Gastrocnemius medialis (tissue), 4 donors: ENCODE data around the gene SLX4IP. TPM values are rescaled to one million over a fixed set of nuclear protein-coding genes. Genes with fewer than 3 reads are reported as not detected.
A peak's percentile ranks its signal among the peaks of the same experiment; 100 is the strongest.

Experiments used
- ATAC-seq, 2 donors: fragments of 150-250 bp; one replicate each; pipeline ENCODE4 v1.9.1; 2016
- DNase-seq, 2 donors: peaks; one replicate each; pipeline ENCODE4 v3.0.0-alpha.2; 2019
- H3K27ac ChIP-seq, 4 donors: fragments of 200-600 bp; sonication (generic); 1 replicate in 1 of 4; 2 replicates in 3 of 4; pipeline ENCODE4 v1.5.1; 2016 to 2018; ENCODE audit warnings: mild to moderate bottlenecking in 2 of 4, moderate library complexity in 1 of 4
- H3K27me3 ChIP-seq, 3 donors: fragments of 200-600 bp; sonication (generic) in 2 of 3; 1 replicate in 1 of 3; 2 replicates in 2 of 3; pipeline versions ENCODE4 v1.5.1 to v1.6.0; 2016 to 2019; ENCODE audit warnings: mild to moderate bottlenecking in 1 of 3, moderate library complexity in 1 of 3
- H3K36me3 ChIP-seq, 2 donors: fragments of 200-600 bp; sonication (generic) in 1 of 2; one replicate each; pipeline ENCODE4 v1.5.1; 2017 to 2018
- H3K4me1 ChIP-seq, 2 donors: fragments of 200-600 bp; sonication (generic) in 1 of 2; one replicate each; pipeline ENCODE4 v1.5.1; 2016 to 2017; ENCODE audit warnings: mild to moderate bottlenecking in 2 of 2
- H3K4me3 ChIP-seq, 4 donors: fragments of 200-600 bp; sonication (generic) in 3 of 4; 1 replicate in 1 of 4; 2 replicates in 3 of 4; pipeline ENCODE4 v1.5.1; 2016 to 2019; ENCODE audit warnings: mild to moderate bottlenecking in 2 of 4
- H3K9me3 ChIP-seq, 3 donors: fragments of 200-600 bp; sonication (generic) in 2 of 3; 1 replicate in 1 of 3; 2 replicates in 2 of 3; pipeline ENCODE4 v1.5.1; 2016 to 2019
- POLR2A ChIP-seq, 2 donors: fragments of 450-650 bp; IDR thresholded peaks; one replicate each; pipeline ENCODE4 v1.6.1; 2017; ENCODE audit warnings: antibody characterized with exemption in 2 of 2, mild to moderate bottlenecking in 2 of 2, moderate library complexity in 2 of 2
- in situ Hi-C, 4 donors: fragments of 200-750 bp; cut with MboI; loops; one replicate each; pipeline versions ENCODE4 v1.15.0 to v1.8.0; 2017; ENCODE audit warnings: low sequenced_read_pairs in 4 of 4
- intact Hi-C: fragments of 100-400 bp; cut with DNase I; formaldehyde crosslinking; loops from one replicate; pipeline ENCODE4 v1.15.1; 2023; ENCODE audit warnings: low total_unique reads
- total RNA-seq, 4 donors: library from RNA; depleted of rRNA; stranded (reverse); fragments of >200 nt; gene quantifications; one replicate each; pipeline versions ENCODE4 v1.1.0 to v1.2.3, GENCODE V29; 2016
- TF ChIP-seq, protein P1 (sequence below), 5 experiments: fragments of 450-650 bp in 3 of 5; fragments of 200-600 bp in 2 of 5; sonication (generic) in 2 of 5; IDR thresholded peaks in 4 of 5; conservative IDR thresholded peaks in 1 of 5; 1 replicate in 4 of 5; 2 replicates in 1 of 5; pipeline ENCODE4 v1.5.1; 2016 to 2019; ENCODE audit warnings: antibody characterized with exemption in 5 of 5, mild to moderate bottlenecking in 3 of 5, moderate library complexity in 3 of 5

Gene SLX4IP
- total RNA-seq, 4 donors from 2014 or later: 0.22 to 1.3 (median 0.71) TPM

- H3K4me3 ChIP-seq: no peak overlapping the region
- TF ChIP-seq, protein P1, sequence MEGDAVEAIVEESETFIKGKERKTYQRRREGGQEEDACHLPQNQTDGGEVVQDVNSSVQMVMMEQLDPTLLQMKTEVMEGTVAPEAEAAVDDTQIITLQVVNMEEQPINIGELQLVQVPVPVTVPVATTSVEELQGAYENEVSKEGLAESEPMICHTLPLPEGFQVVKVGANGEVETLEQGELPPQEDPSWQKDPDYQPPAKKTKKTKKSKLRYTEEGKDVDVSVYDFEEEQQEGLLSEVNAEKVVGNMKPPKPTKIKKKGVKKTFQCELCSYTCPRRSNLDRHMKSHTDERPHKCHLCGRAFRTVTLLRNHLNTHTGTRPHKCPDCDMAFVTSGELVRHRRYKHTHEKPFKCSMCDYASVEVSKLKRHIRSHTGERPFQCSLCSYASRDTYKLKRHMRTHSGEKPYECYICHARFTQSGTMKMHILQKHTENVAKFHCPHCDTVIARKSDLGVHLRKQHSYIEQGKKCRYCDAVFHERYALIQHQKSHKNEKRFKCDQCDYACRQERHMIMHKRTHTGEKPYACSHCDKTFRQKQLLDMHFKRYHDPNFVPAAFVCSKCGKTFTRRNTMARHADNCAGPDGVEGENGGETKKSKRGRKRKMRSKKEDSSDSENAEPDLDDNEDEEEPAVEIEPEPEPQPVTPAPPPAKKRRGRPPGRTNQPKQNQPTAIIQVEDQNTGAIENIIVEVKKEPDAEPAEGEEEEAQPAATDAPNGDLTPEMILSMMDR (IDR thresholded peaks at IDR 0.05 in 4 of 5, conservative IDR thresholded peaks at IDR 0.05 in 1 of 5): no peak
- no peak for TF ChIP-seq POLR2A (IDR thresholded peaks at IDR 0.05)
- H3K27me3 ChIP-seq: no peaks in the 10 kb centered on the region
- ATAC-seq (no peak), DNase-seq (no peak)
- intact Hi-C loops: no loop called here
- peaks cover 0 to 42% of the 10 kb centered on the region in 2 donors for H3K36me3 ChIP-seq
- H3K9me3 ChIP-seq: no peaks in the 10 kb centered on the region
- in situ Hi-C loops: loop anchor here in 1 of 4 donors (25.0 kb wide), 1 partner anchor 1263 kb away; the partner anchor contains the start of gene BTBD3
- H3K4me1 ChIP-seq: peaks cover 21 to 35% of the 10 kb centered on the region in 2 donors
- peak overlapping the region in 3 of 4 donors; percentile 26 to 67 (median 57) for H3K27ac ChIP-seq
These were observed 214.7 kb downstream of the SLX4IP start for GRCh38 chr20:10649797-10650160.

DNA sequence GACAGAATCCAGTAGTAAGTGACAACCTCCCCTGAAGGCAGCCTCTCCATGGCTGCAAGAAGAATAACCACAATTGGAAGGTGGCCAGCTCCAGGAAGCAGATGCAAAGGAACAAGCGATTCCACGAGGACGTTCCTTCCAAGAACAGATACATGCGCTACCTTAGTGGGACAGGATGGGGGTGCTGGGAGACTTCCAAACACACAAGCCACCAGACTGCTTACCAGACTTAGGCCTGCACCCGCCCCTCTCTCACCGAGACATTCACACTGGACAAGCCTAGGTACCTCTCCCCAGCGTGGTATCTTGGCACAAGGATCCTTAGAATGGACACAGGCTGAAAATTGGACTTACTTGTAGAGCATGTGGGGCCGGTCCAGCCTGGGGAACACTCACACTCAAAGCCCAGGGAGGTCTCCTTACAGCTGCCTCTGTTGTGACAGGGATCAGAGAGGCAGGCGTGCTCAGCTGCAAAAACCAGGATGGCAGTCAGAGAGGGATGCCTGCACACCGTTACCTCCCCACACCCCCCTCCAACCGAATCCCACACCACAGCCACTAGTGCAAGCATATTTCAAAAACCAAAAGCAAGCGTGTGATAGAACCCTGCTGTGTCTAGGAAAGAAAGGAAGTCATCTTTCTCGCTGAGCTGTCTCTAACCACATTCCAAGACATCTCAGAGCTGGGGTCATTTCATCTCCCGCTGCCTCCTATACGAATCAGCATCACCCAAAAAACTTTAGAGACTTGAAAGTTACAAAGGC is 216.3 kb downstream of the SLX4IP start:
- Histone ChIP-seq H3K9me3 (no peaks in the 10 kb centered on the region), H3K4me3 (no peak overlapping the region), H3K36me3 (peaks cover 0 to 43% of the 10 kb centered on the region in 2 donors), H3K27ac (peak overlapping the region in 3 of 4 donors; percentile 50 to 71 (median 67)), H3K4me1 (peaks cover 28 to 37% of the 10 kb centered on the region in 2 donors), H3K27me3 (no peaks in the 10 kb centered on the region)
- DNase-seq (no peak), ATAC-seq (no peak)
- TF ChIP-seq, protein P1 (IDR thresholded peaks at IDR 0.05 in 4 of 5, conservative IDR thresholded peaks at IDR 0.05 in 1 of 5): no peak
- TF ChIP-seq POLR2A (IDR thresholded peaks at IDR 0.05): no peak
- in situ Hi-C loops: loop anchor here in 1 of 4 donors (25.0 kb wide), 1 partner anchor 1261 kb away; the partner anchor contains the start of gene BTBD3
- intact Hi-C loops: no loop called here

DNA sequence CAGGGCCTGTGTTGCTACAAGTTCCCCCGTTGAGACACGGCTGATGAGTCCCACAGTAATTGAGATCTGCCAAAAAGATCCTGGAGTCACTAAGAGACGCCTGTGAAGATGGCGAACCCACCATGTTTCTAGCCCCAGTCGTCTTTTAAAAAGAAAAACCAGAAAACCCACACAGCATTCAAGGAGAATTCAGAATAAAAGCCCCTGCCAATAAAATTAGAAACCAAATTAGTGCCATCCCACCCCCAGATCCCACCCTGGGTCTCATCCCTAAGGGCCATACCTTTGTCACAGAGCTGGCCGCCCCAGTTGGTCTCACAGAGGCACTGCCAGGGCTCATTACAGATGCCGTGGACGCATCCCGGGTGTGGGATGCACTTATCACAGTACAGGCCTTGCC is 217.1 kb downstream of the SLX4IP start:
- Histone ChIP-seq H3K4me1 (peaks cover 30 to 41% of the 10 kb centered on the region in 2 donors), H3K27me3 (no peaks in the 10 kb centered on the region), H3K36me3 (peaks cover 0 to 43% of the 10 kb centered on the region in 2 donors), H3K4me3 (no peak overlapping the region), H3K9me3 (no peaks in the 10 kb centered on the region), H3K27ac (peak overlapping the region; percentile 50 to 71 (median 66))
- DNase-seq (no peak), ATAC-seq (no peak)
- TF ChIP-seq, protein P1 (IDR thresholded peaks at IDR 0.05 in 4 of 5, conservative IDR thresholded peaks at IDR 0.05 in 1 of 5): no peak
- TF ChIP-seq POLR2A (IDR thresholded peaks at IDR 0.05): no peak
- in situ Hi-C loops: loop anchor here in 1 of 4 donors (25.0 kb wide), 1 partner anchor 1260 kb away; the partner anchor contains the start of gene BTBD3
- intact Hi-C loops: no loop called here

DNA sequence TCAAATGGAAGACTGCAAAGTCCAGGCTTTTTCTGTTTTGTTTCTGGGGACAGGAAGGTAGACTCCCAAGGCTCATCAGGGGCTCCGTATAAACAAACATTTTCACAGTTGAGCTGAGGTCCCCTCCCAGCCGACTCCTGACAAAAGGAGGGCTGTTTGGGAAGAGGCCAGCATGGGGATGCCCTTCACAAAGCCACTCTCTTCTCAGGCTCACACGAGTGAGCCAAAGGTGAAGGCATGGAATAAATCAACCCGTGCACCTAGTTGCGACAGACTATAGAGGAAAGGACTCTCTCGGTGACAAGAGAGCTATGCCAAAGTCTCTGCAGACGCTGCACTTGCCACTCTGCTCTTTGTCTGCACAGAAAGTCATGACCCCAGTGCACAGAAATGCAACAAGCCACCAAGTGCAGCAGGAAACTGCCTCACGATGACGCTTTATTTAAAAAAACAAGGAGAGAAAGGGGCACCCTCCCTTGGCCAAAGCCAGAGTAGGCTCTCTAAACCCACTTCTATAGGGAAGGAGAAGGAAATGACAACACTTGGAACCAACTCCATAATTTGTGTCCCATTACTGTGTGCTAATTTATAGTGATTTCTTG is 217.7 kb downstream of the SLX4IP start:
- Histone ChIP-seq H3K36me3 (peaks cover 0 to 37% of the 10 kb centered on the region in 2 donors), H3K4me3 (peak overlapping the region in 2 of 4 donors; percentile 26 to 32), H3K4me1 (peaks cover 30 to 41% of the 10 kb centered on the region in 2 donors), H3K9me3 (no peaks in the 10 kb centered on the region), H3K27ac (peak overlapping the region; percentile 50 to 71 (median 66)), H3K27me3 (no peaks in the 10 kb centered on the region)
- in situ Hi-C loops (loop anchor here in 1 of 4 donors (25.0 kb wide), 1 partner anchor 1260 kb away; the partner anchor contains the start of gene BTBD3), intact Hi-C loops (no loop called here)
- ATAC-seq: peak in 1 of 2 donors; percentile 49
- TF ChIP-seq, protein P1 (IDR thresholded peaks at IDR 0.05 in 4 of 5, conservative IDR thresholded peaks at IDR 0.05 in 1 of 5): no peak
- no peak for TF ChIP-seq POLR2A (IDR thresholded peaks at IDR 0.05)
- no peak for DNase-seq
